B cell (primary cell): ENCODE results near the gene MXRA8. TPM values are rescaled to one million over a fixed set of nuclear protein-coding genes. Genes with fewer than 3 reads are reported as not detected.

ENCODE experiments used
- ATAC-seq: fragments of 200-7000 bp; cut with Tn5 transposase; one replicate; pipeline ENCODE4 v1.10.0; 2021; ENCODE audit warnings: low read depth, mild to moderate bottlenecking, moderate number of reproducible peaks, moderate library complexity
- CTCF ChIA-PET: fragments of 350-600 bp; sonication (Branson Sonifier 250); formaldehyde crosslinking; loops from one replicate; lab custom pipeline; 2021; ENCODE audit warnings: antibody characterized with exemption, inconsistent platforms; lab: Charles Lee
- POLR2A ChIA-PET: fragments of 350-600 bp; sonication (Branson Sonifier 250); formaldehyde crosslinking; loops from one replicate; lab custom pipeline; 2021; ENCODE audit warnings: antibody characterized with exemption; lab: Charles Lee
- DNase-seq: peaks from one replicate; pipeline ENCODE4 v3.0.0; 2013
- H2AFZ ChIP-seq: 2 replicates; pipeline ENCODE4 v1.6.1; 2012; ENCODE audit warnings: mild to moderate bottlenecking, low read depth, low read length; ENCODE audit not compliant: insufficient read depth, poor library complexity, severe bottlenecking
- H3K27ac ChIP-seq, 2 donors: 1 replicate in 1 of 2; 2 replicates in 1 of 2; pipeline ENCODE4 v1.5.1; 2012 to 2013; ENCODE audit warnings: low read length in 2 of 2, mild to moderate bottlenecking in 2 of 2, moderate library complexity in 1 of 2
- H3K27me3 ChIP-seq, 4 experiments: fragments of 200-600 bp in 1 of 4; sonication (generic) in 1 of 4; replicated peaks in 1 of 4; 1 replicate in 2 of 4; 2 replicates in 2 of 4; pipeline versions ENCODE4 v1.6.1 to v1.7.0; 2013 to 2016; ENCODE audit warnings: low read length in 3 of 4, mild to moderate bottlenecking in 2 of 4, mixed read lengths in 1 of 4, moderate library complexity in 1 of 4; ENCODE audit not compliant: insufficient read depth in 4 of 4, control insufficient read depth in 3 of 4; ENCODE audit errors: control extremely low read depth in 1 of 4
- H3K36me3 ChIP-seq, 2 experiments: replicated peaks in 1 of 2; 1 replicate in 1 of 2; 2 replicates in 1 of 2; pipeline versions ENCODE4 v1.6.1 to v1.7.1; 2013; ENCODE audit warnings: low read length in 1 of 2; ENCODE audit not compliant: insufficient read depth in 2 of 2, control insufficient read depth in 1 of 2; ENCODE audit errors: control extremely low read depth in 1 of 2, extremely low read depth in 1 of 2
- H3K4me1 ChIP-seq, 2 donors: fragments of 200-600 bp in 1 of 2; sonication (generic) in 1 of 2; 1 replicate in 1 of 2; 2 replicates in 1 of 2; pipeline versions ENCODE4 v1.5.1 to v1.6.1; 2013 to 2017; ENCODE audit warnings: low read length in 2 of 2; ENCODE audit not compliant: control insufficient read depth in 2 of 2, insufficient read depth in 2 of 2
- H3K4me2 ChIP-seq: replicated peaks from 2 replicates; pipeline ENCODE3; 2012; ENCODE audit warnings: mild to moderate bottlenecking, low read depth, low read length; ENCODE audit not compliant: poor library complexity, severe bottlenecking
- H3K4me3 ChIP-seq, 5 experiments: fragments of 200-600 bp in 1 of 5; sonication (generic) in 1 of 5; 1 replicate in 3 of 5; 2 replicates in 2 of 5; pipeline versions ENCODE4 v1.5.1 to v1.7.0; 2011 to 2016; ENCODE audit warnings: low read length in 4 of 5, mild to moderate bottlenecking in 4 of 5, low read depth in 2 of 5, control low read depth in 1 of 5, moderate library complexity in 1 of 5; ENCODE audit not compliant: insufficient read depth in 1 of 5; ENCODE audit errors: control extremely low read depth in 1 of 5, extremely low read depth in 1 of 5
- H3K79me2 ChIP-seq: fragments of 200-600 bp; sonication (generic); one replicate; pipeline ENCODE4 v1.6.0; 2016; ENCODE audit warnings: low read length; ENCODE audit not compliant: control insufficient read depth, insufficient read depth
- H3K9ac ChIP-seq: fragments of 200-600 bp; sonication (generic); 2 replicates; pipeline ENCODE4 v1.6.1; 2017; ENCODE audit warnings: mild to moderate bottlenecking, low read length, moderate library complexity
- H3K9me3 ChIP-seq, 3 donors: one replicate each; pipeline versions ENCODE4 v1.6.1 to v1.7.1; 2013; ENCODE audit warnings: low read length in 2 of 3; ENCODE audit not compliant: control insufficient read depth in 2 of 3, insufficient read depth in 1 of 3; ENCODE audit errors: control extremely low read depth in 1 of 3
- H4K20me1 ChIP-seq: 2 replicates; pipeline ENCODE4 v1.6.0; 2012; ENCODE audit warnings: mild to moderate bottlenecking, low read length; ENCODE audit not compliant: insufficient read depth, control insufficient read depth, poor library complexity, severe bottlenecking
- H3K27ac Mint-ChIP-seq: one replicate; pipeline ENCODE4 v1.8.0; 2021; ENCODE audit warnings: mixed read lengths
- H3K27me3 Mint-ChIP-seq: one replicate; pipeline ENCODE4 v1.8.0; 2021; ENCODE audit warnings: mixed read lengths
- H3K4me1 Mint-ChIP-seq: one replicate; pipeline ENCODE4 v1.8.0; 2021; ENCODE audit warnings: mixed read lengths
- H3K4me3 Mint-ChIP-seq: one replicate; pipeline ENCODE4 v1.8.0; 2021; ENCODE audit warnings: mixed read lengths
- H3K9me3 Mint-ChIP-seq: one replicate; pipeline ENCODE4 v1.8.0; 2022; ENCODE audit warnings: mixed read lengths; ENCODE audit not compliant: insufficient read depth
- CTCF ChIP-seq: fragments of 200-600 bp; IDR thresholded peaks from one replicate; pipeline ENCODE4 v1.8.0; 2022; ENCODE audit warnings: antibody characterized with exemption, mild to moderate bottlenecking
- EZH2 ChIP-seq: IDR thresholded peaks from 2 replicates; pipeline ENCODE4 v1.6.1; 2012; ENCODE audit warnings: borderline replicate concordance, low read depth, mild to moderate bottlenecking, moderate library complexity, low read length; ENCODE audit not compliant: insufficient read depth, poor library complexity, severe bottlenecking
- WGBS: methylation state at CpG from one replicate; pipeline ENCODE4 v1.1.5; 2013; ENCODE audit warnings: missing lambda C conversion rate; ENCODE audit not compliant: insufficient coverage; 5-methylcytosine and 5-hydroxymethylcytosine counted together
- intact Hi-C: fragments of 100-400 bp; cut with micrococcal nuclease; formaldehyde crosslinking; loops from one replicate; pipeline ENCODE4 v1.10.0; 2022
- polyA plus RNA-seq: library from polyadenylated mRNA; depleted of rRNA; stranded (reverse); fragments of >200 nt; gene quantifications from 2 replicates; pipeline ENCODE4 v1.2.3, GENCODE V29; 2012
- total RNA-seq, 2 donors: library from RNA; stranded (reverse); fragments of 120-200 nt in 1 of 2; gene quantifications; 1 replicate in 1 of 2; 2 replicates in 1 of 2; pipeline versions ENCODE4 v1.2.3 to v1.2.4, GENCODE V29; 2013 to 2022

Gene MXRA8
- total and polyA plus RNA-seq, 2 donors (not counting 1 experiment from before 2014, with no cell fraction given): 0.10 TPM; not detected in 1

- peak; percentile 38 for TF ChIP-seq CTCF
- no peak for TF ChIP-seq EZH2
- intact Hi-C loops: no loop called here
- peak overlapping the region; percentile 94 for H3K4me3 Mint-ChIP-seq
- no peaks in the 10 kb centered on the region for H3K27me3 ChIP-seq
- no peak overlapping the region for H3K4me3 ChIP-seq
- ATAC-seq: no peak
- peaks cover 54% of the 10 kb centered on the region for H3K4me1 Mint-ChIP-seq
- no peaks in the 10 kb centered on the region for H3K9me3 Mint-ChIP-seq
- H3K4me2 ChIP-seq: no peak overlapping the region
- CTCF ChIA-PET: no interaction called here
- 95% methylated on average over 17 of the region's 20 CpGs for WGBS
- peak; percentile 47 for DNase-seq
- H3K27ac Mint-ChIP-seq: peak overlapping the region; percentile 71
- no peak overlapping the region for H3K9ac ChIP-seq
- H3K79me2 ChIP-seq: peaks cover 63% of the 10 kb centered on the region
- POLR2A ChIA-PET: interaction anchor here (0.6 kb wide), 1 partner anchor 29 kb away, joined by 3 read pairs; no protein-coding TSS in a partner anchor
- H4K20me1 ChIP-seq: peaks cover 25% of the 10 kb centered on the region
- no peak overlapping the region for H3K27ac ChIP-seq
- H3K4me1 ChIP-seq: peaks cover 34 to 41% of the 10 kb centered on the region in 2 donors
- H3K9me3 ChIP-seq: no peaks in the 10 kb centered on the region
- no peak overlapping the region for H2AFZ ChIP-seq
- no peaks in the 10 kb centered on the region for H3K27me3 Mint-ChIP-seq
- peaks cover 0 to 47% of the 10 kb centered on the region in 2 experiments for H3K36me3 ChIP-seq
Observed at GRCh38 chr1:1402072-1402900, 43.9 kb upstream of the MXRA8 start.

DNA sequence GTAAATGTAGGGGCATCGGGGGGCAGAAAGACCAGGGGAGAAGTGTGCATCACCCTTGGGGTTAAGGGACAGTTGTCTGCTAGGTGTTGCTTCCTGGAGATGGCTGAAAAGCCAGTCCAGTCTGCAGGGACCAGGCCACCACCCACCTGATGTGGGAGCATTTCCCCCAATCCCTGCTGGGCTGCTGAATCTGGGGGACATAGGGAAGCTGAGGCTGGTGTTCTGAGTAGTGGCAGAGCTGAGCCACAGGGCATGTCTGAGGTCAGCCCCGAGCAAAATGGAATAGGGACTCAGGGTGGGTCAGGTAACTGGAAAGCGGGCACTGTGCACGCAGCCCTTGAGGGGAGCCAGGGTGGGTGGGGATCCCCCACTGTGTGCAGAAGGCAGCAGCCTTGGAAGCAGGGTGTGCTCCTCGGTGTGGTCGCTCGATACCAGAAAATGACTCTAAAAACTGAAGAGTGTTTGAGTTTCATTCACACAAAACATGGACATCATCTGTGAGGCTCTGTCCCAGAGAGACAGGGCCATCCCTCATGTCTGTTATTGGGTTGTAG lies 43.2 kb upstream of the MXRA8 start:
- Mint-ChIP-seq H3K4me3 (peak overlapping the region; percentile 94), H3K9me3 (no peaks in the 10 kb centered on the region), H3K27ac (peak overlapping the region; percentile 42), H3K4me1 (peaks cover 50% of the 10 kb centered on the region), H3K27me3 (no peaks in the 10 kb centered on the region)
- no peak for DNase-seq
- POLR2A ChIA-PET: no interaction called here
- ATAC-seq: no peak
- H3K27me3 ChIP-seq: no peaks in the 10 kb centered on the region
- no peak overlapping the region for H3K4me2 ChIP-seq
- no peak overlapping the region for H3K4me3 ChIP-seq
- no peak overlapping the region for H2AFZ ChIP-seq
- 95% methylated on average over 6 of the region's 7 CpGs for WGBS
- intact Hi-C loops: no loop called here
- H3K9me3 ChIP-seq: no peaks in the 10 kb centered on the region
- TF ChIP-seq EZH2 (no peak), CTCF (no peak)
- peaks cover 34 to 41% of the 10 kb centered on the region in 2 donors for H3K4me1 ChIP-seq
- no peak overlapping the region for H3K9ac ChIP-seq
- H4K20me1 ChIP-seq: peaks cover 22% of the 10 kb centered on the region
- CTCF ChIA-PET: no interaction called here
- H3K79me2 ChIP-seq: peaks cover 61% of the 10 kb centered on the region
- H3K27ac ChIP-seq: no peak overlapping the region
- peaks cover 0 to 52% of the 10 kb centered on the region in 2 experiments for H3K36me3 ChIP-seq
